Smooth muscle cell (in vitro differentiated cells): Measurements from ENCODE around the gene GPN2. TPM values are rescaled to one million over a fixed set of nuclear protein-coding genes. Genes with fewer than 3 reads are reported as not detected.

Experiments
- DNase-seq: peaks from one replicate; lab custom pipeline; 2025; ENCODE audit not compliant: unreplicated experiment; lab: John Stamatoyannopoulos, UW
- H2AFZ ChIP-seq: fragments of 200-600 bp; sonication (generic); 2 replicates; pipeline ENCODE4 v1.6.0; 2016; ENCODE audit warnings: antibody characterized with exemption, low read depth, mild to moderate bottlenecking
- H3F3A ChIP-seq: fragments of 200-600 bp; sonication (generic); 2 replicates; pipeline ENCODE4 v1.6.0; 2017; ENCODE audit warnings: antibody characterized with exemption, low read depth
- H3K27ac ChIP-seq: fragments of 200-600 bp; sonication (generic); 2 replicates; pipeline ENCODE4 v1.5.1; 2016; ENCODE audit warnings: low read depth, mild to moderate bottlenecking
- H3K27me3 ChIP-seq: fragments of 200-600 bp; sonication (generic); 2 replicates; pipeline ENCODE4 v1.6.1; 2016; ENCODE audit warnings: low read depth, mild to moderate bottlenecking
- H3K36me3 ChIP-seq: fragments of 200-600 bp; sonication (generic); 2 replicates; pipeline ENCODE4 v1.5.1; 2016; ENCODE audit warnings: low read depth
- H3K4me1 ChIP-seq: fragments of 200-600 bp; sonication (generic); 2 replicates; pipeline ENCODE4 v1.5.1; 2016; ENCODE audit warnings: low read depth
- H3K4me2 ChIP-seq: fragments of 200-600 bp; sonication (generic); 2 replicates; pipeline ENCODE4 v1.6.0; 2016; ENCODE audit warnings: mild to moderate bottlenecking
- H3K4me3 ChIP-seq: fragments of 200-600 bp; sonication (generic); 2 replicates; pipeline ENCODE4 v1.5.1; 2016; ENCODE audit warnings: mild to moderate bottlenecking
- H3K79me2 ChIP-seq: fragments of 200-600 bp; sonication (generic); 2 replicates; pipeline ENCODE4 v1.6.0; 2016; ENCODE audit warnings: low read depth, mild to moderate bottlenecking
- H3K9ac ChIP-seq: fragments of 200-600 bp; sonication (generic); 2 replicates; pipeline ENCODE4 v1.6.0; 2016; ENCODE audit warnings: low read depth
- H3K9me3 ChIP-seq: fragments of 200-600 bp; sonication (generic); replicated peaks from 2 replicates; pipeline ENCODE4 v1.5.1; 2016; ENCODE audit warnings: low read depth
- H4K20me1 ChIP-seq: fragments of 200-600 bp; sonication (generic); 2 replicates; pipeline ENCODE4 v1.6.0; 2016; ENCODE audit warnings: low read depth
- WGBS: methylation state at CpG from one replicate; pipeline ENCODE4 v1.1.7; 2016; ENCODE audit warnings: low lambda C conversion rate; 5-methylcytosine and 5-hydroxymethylcytosine counted together
- polyA plus RNA-seq: library from polyadenylated mRNA; unstranded; fragments of >200 nt; fragmentation: Nextera tagmentation; extraction: Ambion mirVana; gene quantifications from 2 replicates; pipeline ENCODE4 v1.2.1, GENCODE V29; 2016
- total RNA-seq: library from RNA; depleted of rRNA; stranded (reverse); fragments of >200 nt; gene quantifications from 2 replicates; pipeline ENCODE4 v1.2.3, GENCODE V29; 2014
- TF ChIP-seq, protein P1 (sequence below): fragments of 200-600 bp; sonication (generic); IDR thresholded peaks from 2 replicates; pipeline ENCODE4 v1.5.1; 2017; ENCODE audit warnings: borderline replicate concordance, mild to moderate bottlenecking, antibody characterized with exemption; ENCODE audit not compliant: insufficient read depth, poor library complexity, severe bottlenecking

GPN2 gene
- total RNA-seq (7.3 and 13.3 TPM in 2 replicates), polyA plus RNA-seq (29.4 and 36.3 TPM in 2 replicates)

DNA sequence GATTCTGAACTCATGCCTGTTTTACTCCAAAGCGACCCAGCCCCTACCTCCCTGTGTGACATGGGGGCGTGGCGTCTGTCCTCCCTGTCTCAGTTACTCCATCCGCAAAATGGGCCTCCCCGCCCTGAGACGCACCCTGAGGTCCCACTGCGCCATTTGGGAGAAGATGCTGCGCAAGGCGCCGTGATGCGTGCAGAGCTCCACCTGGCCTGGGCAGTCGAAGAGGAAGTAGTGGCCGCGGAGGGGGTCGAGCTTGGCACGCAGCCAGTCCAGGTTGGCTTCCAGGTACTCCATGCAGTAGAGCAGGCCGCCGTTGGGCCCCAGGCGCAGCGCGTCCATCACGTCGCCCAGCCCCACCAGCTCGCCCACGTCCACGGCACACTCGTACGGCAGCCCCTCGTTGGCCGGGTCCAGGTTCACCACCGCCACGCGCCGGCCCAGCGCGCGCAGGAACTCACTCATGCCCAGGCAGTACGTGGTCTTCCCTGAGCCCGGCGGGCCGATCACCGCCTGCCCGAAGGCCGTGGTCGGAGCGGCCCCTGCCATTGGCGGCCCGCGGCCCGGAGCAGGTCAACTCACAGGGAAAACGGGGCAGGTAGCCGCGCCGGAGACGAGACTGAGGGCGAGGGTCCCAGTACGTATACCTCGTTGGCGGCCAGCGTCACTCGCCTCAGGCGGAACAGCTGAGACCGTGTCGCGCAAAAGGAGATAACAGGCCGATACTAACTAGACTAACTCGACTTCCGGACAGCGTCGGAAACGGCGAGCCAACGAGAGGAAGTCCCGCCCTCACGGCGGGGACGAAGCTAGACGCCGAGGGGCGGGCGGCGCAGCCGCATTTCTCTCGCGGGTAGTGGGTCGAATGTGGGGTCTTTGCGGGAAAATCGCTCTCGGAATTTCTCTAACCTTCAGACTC lies at the start of gene GPN2:
Gene GPN2, minus strand, starts transcription at position 733 of the 916 bp plus-strand sequence. Its CDS starts 187 bp downstream, at position 546.
- Histone ChIP-seq H3F3A (peaks cover 5% of the 10 kb centered on the region), H3K9me3 (no peaks in the 10 kb centered on the region), H3K36me3 (peaks cover 9% of the 10 kb centered on the region), H2AFZ (peak within 1 kb of the TSS; percentile 89), H3K27me3 (no peaks in the 10 kb centered on the region), H3K4me1 (peaks cover 13% of the 10 kb centered on the region), H3K4me3 (peak within 1 kb of the TSS; percentile 82), H3K9ac (peak within 1 kb of the TSS; percentile 93), H3K4me2 (peak within 1 kb of the TSS; percentile 99), H4K20me1 (peaks cover 9% of the 10 kb centered on the region), H3K27ac (peak within 1 kb of the TSS; percentile 87), H3K79me2 (peaks cover 27% of the 10 kb centered on the region)
- DNase-seq, result peak; percentile 30
- TF ChIP-seq, protein P1, sequence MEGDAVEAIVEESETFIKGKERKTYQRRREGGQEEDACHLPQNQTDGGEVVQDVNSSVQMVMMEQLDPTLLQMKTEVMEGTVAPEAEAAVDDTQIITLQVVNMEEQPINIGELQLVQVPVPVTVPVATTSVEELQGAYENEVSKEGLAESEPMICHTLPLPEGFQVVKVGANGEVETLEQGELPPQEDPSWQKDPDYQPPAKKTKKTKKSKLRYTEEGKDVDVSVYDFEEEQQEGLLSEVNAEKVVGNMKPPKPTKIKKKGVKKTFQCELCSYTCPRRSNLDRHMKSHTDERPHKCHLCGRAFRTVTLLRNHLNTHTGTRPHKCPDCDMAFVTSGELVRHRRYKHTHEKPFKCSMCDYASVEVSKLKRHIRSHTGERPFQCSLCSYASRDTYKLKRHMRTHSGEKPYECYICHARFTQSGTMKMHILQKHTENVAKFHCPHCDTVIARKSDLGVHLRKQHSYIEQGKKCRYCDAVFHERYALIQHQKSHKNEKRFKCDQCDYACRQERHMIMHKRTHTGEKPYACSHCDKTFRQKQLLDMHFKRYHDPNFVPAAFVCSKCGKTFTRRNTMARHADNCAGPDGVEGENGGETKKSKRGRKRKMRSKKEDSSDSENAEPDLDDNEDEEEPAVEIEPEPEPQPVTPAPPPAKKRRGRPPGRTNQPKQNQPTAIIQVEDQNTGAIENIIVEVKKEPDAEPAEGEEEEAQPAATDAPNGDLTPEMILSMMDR, result no peak
- WGBS, result 4% methylated on average over 89 of the region's 89 CpGs

DNA sequence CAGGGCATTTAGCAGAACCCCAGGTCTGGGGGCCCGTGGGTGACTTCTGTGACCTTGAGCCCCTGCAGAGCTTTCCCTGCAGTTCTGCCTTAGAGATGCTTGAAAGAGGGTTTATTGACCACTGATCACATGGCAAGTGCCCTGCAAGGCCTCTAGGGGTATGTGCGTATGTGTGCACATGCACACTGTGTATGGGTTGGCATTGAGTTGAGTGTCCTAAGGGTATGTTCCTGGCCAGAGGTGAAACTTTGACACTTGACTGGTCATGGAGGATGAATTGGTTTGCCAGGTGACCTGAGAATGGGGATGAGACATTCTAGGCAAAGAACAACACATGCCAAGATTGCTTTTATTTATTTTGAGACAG lies 48.6 kb upstream of the GPN2 start:
- Histone ChIP-seq H3K27me3 (no peaks in the 10 kb centered on the region), H3K79me2 (peaks cover 26% of the 10 kb centered on the region), H4K20me1 (peaks cover 32% of the 10 kb centered on the region), H3K27ac (no peak overlapping the region), H3F3A (no peaks in the 10 kb centered on the region), H3K9me3 (no peaks in the 10 kb centered on the region), H2AFZ (no peak overlapping the region), H3K9ac (no peak overlapping the region), H3K36me3 (peaks cover 5% of the 10 kb centered on the region), H3K4me3 (no peak overlapping the region), H3K4me1 (no peaks in the 10 kb centered on the region), H3K4me2 (no peak overlapping the region)
- no peak for DNase-seq
- 96% methylated on average over 2 of the region's 2 CpGs for WGBS
- TF ChIP-seq, protein P1, result no peak

DNA sequence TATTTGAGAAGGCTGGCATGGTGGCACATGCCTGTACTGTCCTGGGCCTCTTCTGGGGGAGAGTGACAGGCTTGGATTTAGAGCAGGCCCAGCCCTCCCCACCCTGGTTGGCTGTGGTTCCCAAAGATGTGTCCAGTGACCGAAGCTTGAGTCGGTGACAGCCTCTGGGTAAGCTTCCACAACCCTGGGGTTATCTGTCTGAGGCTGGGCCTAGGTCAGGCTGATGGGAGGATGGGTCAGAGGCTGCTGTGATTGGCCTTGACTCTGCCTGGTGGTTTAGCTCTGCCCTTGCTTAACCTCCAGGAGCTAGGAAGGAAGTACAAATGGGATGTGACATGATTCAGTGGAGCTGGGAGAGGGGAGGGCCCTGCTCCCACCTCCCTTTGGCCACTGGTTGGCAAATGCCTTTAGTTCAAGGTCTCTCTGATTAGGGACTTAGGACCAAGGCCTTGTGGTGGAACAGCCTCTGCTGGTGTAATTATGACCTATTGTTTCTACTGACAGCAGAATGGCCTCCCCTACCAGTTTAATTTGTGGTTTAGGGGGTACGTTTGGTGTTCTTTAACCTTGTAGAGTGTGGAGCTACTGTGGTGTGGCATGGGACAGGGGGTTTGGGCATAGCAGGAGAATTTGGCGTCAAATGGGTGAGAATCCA lies 48.0 kb upstream of the GPN2 start:
- Histone ChIP-seq H3K9ac (no peak overlapping the region), H3K4me3 (no peak overlapping the region), H3K79me2 (peaks cover 26% of the 10 kb centered on the region), H3K4me2 (no peak overlapping the region), H3K27ac (no peak overlapping the region), H3F3A (no peaks in the 10 kb centered on the region), H3K4me1 (no peaks in the 10 kb centered on the region), H2AFZ (no peak overlapping the region), H3K9me3 (no peaks in the 10 kb centered on the region), H3K36me3 (no peaks in the 10 kb centered on the region), H3K27me3 (no peaks in the 10 kb centered on the region), H4K20me1 (peaks cover 32% of the 10 kb centered on the region)
- no peak for DNase-seq
- TF ChIP-seq, protein P1, result no peak
- 86% methylated on average over 4 of the region's 4 CpGs for WGBS
